ENCODE data around the gene THSD4.

The THSD4 gene

DNA sequence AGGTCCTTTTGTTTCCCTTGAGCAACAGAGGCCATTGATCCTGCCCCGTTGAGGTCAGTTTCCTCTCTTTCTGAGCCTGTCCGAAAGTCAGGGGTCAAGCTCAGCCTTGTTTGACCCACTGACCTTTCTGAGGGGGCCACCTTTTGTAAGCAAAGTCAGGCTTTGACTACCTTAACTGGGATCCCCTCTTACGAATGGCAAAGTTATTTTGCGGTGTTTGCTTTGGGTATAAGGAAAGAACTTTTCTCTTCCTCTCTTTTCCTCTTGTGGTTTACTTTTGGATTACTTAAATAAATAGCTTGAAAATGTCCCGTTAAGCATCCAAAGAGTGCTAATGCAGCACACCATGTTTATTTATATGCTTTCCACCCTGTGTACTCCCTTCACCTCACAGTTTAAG, 340.6 kb downstream of the THSD4 start:
- no peak overlapping the region for H3K27ac ChIP-seq (ENCODE audit: low read length, poor library complexity, severe bottlenecking)
- H3K4me2 ChIP-seq (ENCODE audit: low read length, poor library complexity, severe bottlenecking), result no peak overlapping the region
- peaks cover 9% of the 10 kb centered on the region for H3K79me1 ChIP-seq (replicated peaks; ENCODE audit: low read length, poor library complexity, severe bottlenecking)
- H2AFZ ChIP-seq (ENCODE audit: low read depth, low read length), result no peak overlapping the region
- H3K27me3 ChIP-seq (ENCODE audit: control insufficient read depth in 1 of 2, insufficient read depth in 1 of 2, low read length in 2 of 2), result no peaks in the 10 kb centered on the region
- no peak overlapping the region for H2BK12ac ChIP-seq (ENCODE audit: low read length in 2 of 2)
- H4K8ac ChIP-seq (ENCODE audit: low read length), result no peak overlapping the region
- no peak overlapping the region for H4K91ac ChIP-seq (ENCODE audit: low read length)
- H3K36me3 ChIP-seq (ENCODE audit: control insufficient read depth in 1 of 2, insufficient read depth in 2 of 2, low read depth in 1 of 2, low read length in 2 of 2), result no peaks in the 10 kb centered on the region
- no peak overlapping the region for H2BK120ac ChIP-seq (ENCODE audit: low read depth, low read length)
- no peak overlapping the region for H3K4me3 ChIP-seq (ENCODE audit: insufficient read depth in 1 of 2, low read depth in 1 of 2, low read length in 2 of 2)
- no peaks in the 10 kb centered on the region for H3K9me3 ChIP-seq (ENCODE audit: control insufficient read depth, low read length)
- no peak overlapping the region for H2BK5ac ChIP-seq (ENCODE audit: low read depth, low read length, poor library complexity, severe bottlenecking)
- H3K18ac ChIP-seq (ENCODE audit: low read depth in 1 of 2, low read length in 2 of 2), result no peak overlapping the region
- WGBS, result 59% methylated on average over 3 of the region's 5 CpGs
- no peak overlapping the region for H3K9ac ChIP-seq (ENCODE audit: low read length)
- H3K4ac ChIP-seq (ENCODE audit: low read depth in 1 of 2, low read length in 2 of 2), result no peak overlapping the region
- no peaks in the 10 kb centered on the region for H3K4me1 ChIP-seq (ENCODE audit: control insufficient read depth, insufficient read depth, low read depth, low read length)
- no peak for DNase-seq
- H3K14ac ChIP-seq (ENCODE audit: low read length in 2 of 2), result no peak overlapping the region
- H3K23ac ChIP-seq (ENCODE audit: low read length in 2 of 2), result no peak overlapping the region
- H2BK15ac ChIP-seq (ENCODE audit: low read depth, poor library complexity, severe bottlenecking), result no peak overlapping the region
- no peak overlapping the region for H2AK5ac ChIP-seq (ENCODE audit: low read length, severe bottlenecking)

DNA sequence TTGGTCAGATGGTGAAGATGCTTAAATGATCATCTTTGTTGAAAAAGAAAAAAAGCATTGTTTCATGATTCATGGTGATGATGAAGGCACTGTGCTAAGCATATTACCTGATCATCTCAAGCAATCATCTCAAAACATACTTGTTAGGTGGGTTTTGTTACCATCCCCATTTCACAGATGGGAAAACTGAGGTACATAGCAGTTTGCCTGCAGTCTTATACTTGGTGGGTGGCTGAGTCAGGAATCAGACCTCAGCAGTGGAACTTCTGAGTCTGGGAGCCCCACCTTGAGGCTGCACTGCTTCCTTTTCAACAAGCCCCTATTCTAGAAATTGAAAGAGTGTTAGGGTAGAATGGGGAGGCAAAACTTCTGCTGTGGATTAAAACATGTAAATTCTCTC, 341.1 kb downstream of the THSD4 start:
- H2AK5ac ChIP-seq (ENCODE audit: low read length, severe bottlenecking), result no peak overlapping the region
- no peak overlapping the region for H3K9ac ChIP-seq (ENCODE audit: low read length)
- no peak overlapping the region for H2BK12ac ChIP-seq (ENCODE audit: low read length in 2 of 2)
- no peak overlapping the region for H3K23ac ChIP-seq (ENCODE audit: low read length in 2 of 2)
- no peak overlapping the region for H2AFZ ChIP-seq (ENCODE audit: low read depth, low read length)
- H3K4me1 ChIP-seq (ENCODE audit: control insufficient read depth, insufficient read depth, low read depth, low read length), result no peaks in the 10 kb centered on the region
- H3K14ac ChIP-seq (ENCODE audit: low read length in 2 of 2), result no peak overlapping the region
- no peak overlapping the region for H3K18ac ChIP-seq (ENCODE audit: low read depth in 1 of 2, low read length in 2 of 2)
- DNase-seq, result no peak
- no peak overlapping the region for H3K4ac ChIP-seq (ENCODE audit: low read depth in 1 of 2, low read length in 2 of 2)
- no peak overlapping the region for H4K91ac ChIP-seq (ENCODE audit: low read length)
- H3K79me1 ChIP-seq (replicated peaks; ENCODE audit: low read length, poor library complexity, severe bottlenecking), result peaks cover 13% of the 10 kb centered on the region
- H3K4me3 ChIP-seq (ENCODE audit: insufficient read depth in 1 of 2, low read depth in 1 of 2, low read length in 2 of 2), result no peak overlapping the region
- H3K36me3 ChIP-seq (ENCODE audit: control insufficient read depth in 1 of 2, insufficient read depth in 2 of 2, low read depth in 1 of 2, low read length in 2 of 2), result no peaks in the 10 kb centered on the region
- no peak overlapping the region for H2BK5ac ChIP-seq (ENCODE audit: low read depth, low read length, poor library complexity, severe bottlenecking)
- no peak overlapping the region for H4K8ac ChIP-seq (ENCODE audit: low read length)
- H3K9me3 ChIP-seq (ENCODE audit: control insufficient read depth, low read length), result no peaks in the 10 kb centered on the region
- H3K4me2 ChIP-seq (ENCODE audit: low read length, poor library complexity, severe bottlenecking), result no peak overlapping the region
- H2BK15ac ChIP-seq (ENCODE audit: low read depth, poor library complexity, severe bottlenecking), result no peak overlapping the region
- no peak overlapping the region for H3K27ac ChIP-seq (ENCODE audit: low read length, poor library complexity, severe bottlenecking)
- H3K27me3 ChIP-seq (ENCODE audit: control insufficient read depth in 1 of 2, insufficient read depth in 1 of 2, low read length in 2 of 2), result no peaks in the 10 kb centered on the region
- H2BK120ac ChIP-seq (ENCODE audit: low read depth, low read length), result no peak overlapping the region

DNA sequence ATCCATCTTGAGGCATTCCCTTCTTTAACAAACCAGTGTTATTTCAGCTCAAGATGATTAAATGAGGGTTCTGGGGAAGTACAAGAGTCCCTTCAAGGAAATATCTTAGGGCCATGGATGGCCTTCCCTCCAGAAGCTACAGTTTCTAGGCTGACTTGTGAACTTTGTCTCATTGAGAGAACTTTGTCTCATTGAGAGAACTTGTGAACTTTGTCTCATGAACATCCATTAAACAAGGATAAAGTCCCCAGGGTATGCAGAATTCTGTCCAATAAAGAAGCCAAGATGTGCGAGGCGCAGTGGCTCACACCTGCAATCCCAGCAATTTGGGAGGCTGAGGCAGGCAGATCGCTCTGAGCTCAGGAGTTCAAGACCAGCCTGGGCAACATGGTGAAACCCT, 341.5 kb downstream of the THSD4 start:
- Histone ChIP-seq H3K9ac (ENCODE audit: low read length) (no peak overlapping the region), H3K18ac (ENCODE audit: low read depth in 1 of 2, low read length in 2 of 2) (no peak overlapping the region), H3K27me3 (ENCODE audit: control insufficient read depth in 1 of 2, insufficient read depth in 1 of 2, low read length in 2 of 2) (no peaks in the 10 kb centered on the region), H3K23ac (ENCODE audit: low read length in 2 of 2) (no peak overlapping the region), H3K4me3 (ENCODE audit: insufficient read depth in 1 of 2, low read depth in 1 of 2, low read length in 2 of 2) (no peak overlapping the region), H4K91ac (ENCODE audit: low read length) (no peak overlapping the region), H3K14ac (ENCODE audit: low read length in 2 of 2) (no peak overlapping the region), H3K27ac (ENCODE audit: low read length, poor library complexity, severe bottlenecking) (no peak overlapping the region), H3K4me2 (ENCODE audit: low read length, poor library complexity, severe bottlenecking) (no peak overlapping the region), H4K8ac (ENCODE audit: low read length) (no peak overlapping the region), H2BK12ac (ENCODE audit: low read length in 2 of 2) (no peak overlapping the region), H3K9me3 (ENCODE audit: control insufficient read depth, low read length) (no peaks in the 10 kb centered on the region), H3K79me1 (replicated peaks; ENCODE audit: low read length, poor library complexity, severe bottlenecking) (peaks cover 10% of the 10 kb centered on the region), H2BK5ac (ENCODE audit: low read depth, low read length, poor library complexity, severe bottlenecking) (no peak overlapping the region), H2BK15ac (ENCODE audit: low read depth, poor library complexity, severe bottlenecking) (no peak overlapping the region), H3K4ac (ENCODE audit: low read depth in 1 of 2, low read length in 2 of 2) (no peak overlapping the region), H2AFZ (ENCODE audit: low read depth, low read length) (no peak overlapping the region), H2AK5ac (ENCODE audit: low read length, severe bottlenecking) (no peak overlapping the region), H3K36me3 (ENCODE audit: control insufficient read depth in 1 of 2, insufficient read depth in 2 of 2, low read depth in 1 of 2, low read length in 2 of 2) (no peaks in the 10 kb centered on the region), H2BK120ac (ENCODE audit: low read depth, low read length) (no peak overlapping the region), H3K4me1 (ENCODE audit: control insufficient read depth, insufficient read depth, low read depth, low read length) (no peaks in the 10 kb centered on the region)
- 96% methylated on average over 3 of the region's 3 CpGs for WGBS
- DNase-seq, result no peak

DNA sequence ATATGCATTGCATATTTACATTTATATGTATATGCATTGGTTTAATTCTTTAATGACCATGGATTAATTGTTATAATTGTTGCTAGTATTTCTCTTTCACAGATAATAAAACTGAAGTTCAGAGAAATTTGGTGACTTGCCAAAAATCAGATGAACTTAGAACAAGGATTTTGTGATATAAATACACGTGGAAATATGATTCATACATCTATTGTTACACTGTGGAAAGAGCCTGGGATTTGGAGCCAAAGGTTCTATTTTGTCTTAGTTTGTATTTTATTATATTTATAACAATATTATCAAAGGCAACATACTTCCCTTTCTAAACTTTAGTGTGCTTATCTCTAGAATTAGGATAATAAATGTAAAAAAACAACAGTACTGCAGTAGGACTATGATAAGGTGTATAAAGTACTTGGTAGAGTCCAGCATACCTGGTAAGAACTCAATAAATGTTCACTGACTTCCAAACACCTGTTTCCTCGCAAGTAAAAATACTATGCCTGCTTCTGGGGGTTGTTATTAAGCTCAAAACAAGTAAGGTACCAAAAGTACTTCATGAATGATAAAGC, 342.9 kb downstream of the THSD4 start:
- Histone ChIP-seq H3K9ac (ENCODE audit: low read length) (no peak overlapping the region), H3K9me3 (ENCODE audit: control insufficient read depth, low read length) (no peaks in the 10 kb centered on the region), H3K79me1 (replicated peaks; ENCODE audit: low read length, poor library complexity, severe bottlenecking) (peaks cover 8% of the 10 kb centered on the region), H2AK5ac (ENCODE audit: low read length, severe bottlenecking) (no peak overlapping the region), H2BK5ac (ENCODE audit: low read depth, low read length, poor library complexity, severe bottlenecking) (no peak overlapping the region), H3K14ac (ENCODE audit: low read length in 2 of 2) (no peak overlapping the region), H3K4me3 (ENCODE audit: insufficient read depth in 1 of 2, low read depth in 1 of 2, low read length in 2 of 2) (no peak overlapping the region), H3K36me3 (ENCODE audit: control insufficient read depth in 1 of 2, insufficient read depth in 2 of 2, low read depth in 1 of 2, low read length in 2 of 2) (no peaks in the 10 kb centered on the region), H2BK120ac (ENCODE audit: low read depth, low read length) (no peak overlapping the region), H3K4me2 (ENCODE audit: low read length, poor library complexity, severe bottlenecking) (no peak overlapping the region), H2BK12ac (ENCODE audit: low read length in 2 of 2) (no peak overlapping the region), H2BK15ac (ENCODE audit: low read depth, poor library complexity, severe bottlenecking) (no peak overlapping the region), H3K27me3 (ENCODE audit: control insufficient read depth in 1 of 2, insufficient read depth in 1 of 2, low read length in 2 of 2) (no peaks in the 10 kb centered on the region), H4K91ac (ENCODE audit: low read length) (no peak overlapping the region), H4K8ac (ENCODE audit: low read length) (no peak overlapping the region), H3K4ac (ENCODE audit: low read depth in 1 of 2, low read length in 2 of 2) (no peak overlapping the region), H3K18ac (ENCODE audit: low read depth in 1 of 2, low read length in 2 of 2) (no peak overlapping the region), H3K4me1 (ENCODE audit: control insufficient read depth, insufficient read depth, low read depth, low read length) (no peaks in the 10 kb centered on the region), H3K23ac (ENCODE audit: low read length in 2 of 2) (no peak overlapping the region), H3K27ac (ENCODE audit: low read length, poor library complexity, severe bottlenecking) (no peak overlapping the region), H2AFZ (ENCODE audit: low read depth, low read length) (no peak overlapping the region)
- 75% methylated on average over 1 of the region's 2 CpGs for WGBS
- no peak for DNase-seq
